Stimulated activated CD8-positive, alpha-beta memory T cell treated with anti-CD3 and anti-CD28 coated beads, Interleukin-7, amount 100 ng/mL, for 48 hours (primary cell): ENCODE results near the gene GPC1.

Experiments used
- DNase-seq, 2 donors: peaks; one replicate each; pipeline ENCODE4 v3.0.0-alpha.2; 2020; ENCODE audit warnings: low read depth in 1 of 2; ENCODE audit errors: extremely low read depth in 1 of 2

Gene GPC1

DNA sequence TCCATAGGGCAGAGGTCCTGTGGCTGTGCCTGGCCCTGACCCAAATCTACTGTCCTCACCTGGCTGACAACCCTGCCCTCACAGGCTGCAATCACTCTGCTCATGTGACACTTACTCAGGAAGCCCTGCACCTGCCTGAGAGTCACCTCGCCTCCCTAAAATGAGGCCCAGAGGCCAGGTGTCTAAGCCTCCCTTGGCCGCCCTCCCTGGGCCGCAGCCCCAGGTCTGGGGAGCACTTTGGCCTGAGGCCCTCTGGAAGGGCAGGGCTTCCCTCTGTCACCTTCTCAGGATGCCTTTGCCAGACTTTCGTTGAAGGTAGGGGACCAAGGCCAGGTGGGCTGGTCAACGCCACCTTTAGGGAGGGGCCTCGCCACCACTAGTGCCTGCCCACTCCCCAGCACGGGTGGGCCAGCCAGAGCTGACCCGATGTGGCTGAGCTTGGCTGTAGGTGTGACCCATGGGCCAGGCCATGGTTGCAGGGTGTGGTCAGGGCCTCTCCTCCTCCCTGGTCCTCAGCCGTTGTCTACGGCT, 6.1 kb upstream of the GPC1 start:
- no peak for DNase-seq

DNA sequence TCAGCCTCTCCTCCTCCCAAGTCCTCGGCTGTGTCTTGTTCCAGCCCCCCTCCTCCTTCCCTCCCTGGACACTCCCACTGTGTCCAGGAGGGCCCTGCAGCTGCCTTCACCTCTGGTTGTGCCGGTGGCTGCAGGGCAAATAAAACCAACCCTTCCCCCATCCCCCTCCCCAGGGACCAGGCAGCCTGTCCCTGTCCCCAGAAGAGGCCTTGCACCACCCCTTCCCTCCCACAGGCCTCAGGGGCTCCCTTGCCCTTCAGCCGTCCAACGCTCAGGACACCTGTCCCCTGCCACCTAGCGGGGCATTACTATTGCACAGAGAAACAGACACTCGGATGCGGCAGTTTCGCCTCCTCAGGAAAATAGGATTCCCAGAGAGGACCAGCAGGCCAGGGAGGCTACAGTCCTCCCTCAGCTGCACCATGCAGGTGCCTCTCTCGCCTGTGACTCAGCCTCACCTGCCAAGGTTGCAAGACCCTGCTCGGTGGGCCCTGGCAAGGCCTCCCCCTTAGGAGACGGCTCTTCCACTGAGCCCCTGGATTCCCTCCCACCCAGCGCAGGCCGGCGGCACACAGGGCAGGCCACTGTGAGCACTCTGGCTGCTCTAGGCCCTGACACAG, 5.5 kb upstream of the GPC1 start:
- DNase-seq, result no peak

DNA sequence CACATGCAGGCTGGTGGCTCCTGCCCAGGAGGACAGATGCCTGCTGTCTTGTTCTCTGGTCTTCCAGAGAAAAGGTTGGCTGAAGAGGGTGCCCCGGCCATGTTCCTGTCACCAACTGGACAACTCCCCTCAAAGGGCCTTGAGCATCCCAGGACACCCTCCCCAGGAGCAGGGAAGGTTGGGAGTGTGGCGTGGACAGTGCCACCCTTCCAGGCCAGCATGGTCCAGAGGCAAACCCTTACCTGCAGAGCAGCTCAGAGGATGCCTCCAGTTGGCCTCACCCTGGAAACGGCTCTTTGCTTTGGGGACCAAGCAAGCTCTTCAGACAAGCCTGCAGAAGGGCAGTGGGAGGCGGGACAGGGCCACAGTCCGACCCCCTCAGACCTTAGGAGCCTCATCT, 4.9 kb upstream of the GPC1 start:
- DNase-seq, result no peak

DNA sequence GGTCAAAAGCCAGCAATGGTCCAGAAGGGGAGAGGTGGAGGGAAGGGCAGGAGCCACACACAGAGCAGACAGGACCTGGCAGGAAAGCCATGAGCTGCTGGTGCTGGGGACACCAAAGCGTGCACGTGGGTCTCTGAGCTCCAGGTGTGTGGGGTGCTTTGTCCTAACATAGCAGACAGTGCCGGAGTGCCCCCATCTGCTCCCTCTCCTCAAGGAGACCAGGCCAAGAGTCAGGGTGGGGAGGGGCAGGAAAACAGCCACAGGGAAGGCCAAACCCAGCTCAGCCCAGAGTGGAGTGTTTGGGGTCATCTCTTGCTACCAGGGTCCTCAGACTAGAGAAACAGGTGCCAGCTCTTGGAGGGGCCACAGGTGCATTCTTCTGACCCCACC, 4.2 kb upstream of the GPC1 start:
- no peak for DNase-seq

DNA sequence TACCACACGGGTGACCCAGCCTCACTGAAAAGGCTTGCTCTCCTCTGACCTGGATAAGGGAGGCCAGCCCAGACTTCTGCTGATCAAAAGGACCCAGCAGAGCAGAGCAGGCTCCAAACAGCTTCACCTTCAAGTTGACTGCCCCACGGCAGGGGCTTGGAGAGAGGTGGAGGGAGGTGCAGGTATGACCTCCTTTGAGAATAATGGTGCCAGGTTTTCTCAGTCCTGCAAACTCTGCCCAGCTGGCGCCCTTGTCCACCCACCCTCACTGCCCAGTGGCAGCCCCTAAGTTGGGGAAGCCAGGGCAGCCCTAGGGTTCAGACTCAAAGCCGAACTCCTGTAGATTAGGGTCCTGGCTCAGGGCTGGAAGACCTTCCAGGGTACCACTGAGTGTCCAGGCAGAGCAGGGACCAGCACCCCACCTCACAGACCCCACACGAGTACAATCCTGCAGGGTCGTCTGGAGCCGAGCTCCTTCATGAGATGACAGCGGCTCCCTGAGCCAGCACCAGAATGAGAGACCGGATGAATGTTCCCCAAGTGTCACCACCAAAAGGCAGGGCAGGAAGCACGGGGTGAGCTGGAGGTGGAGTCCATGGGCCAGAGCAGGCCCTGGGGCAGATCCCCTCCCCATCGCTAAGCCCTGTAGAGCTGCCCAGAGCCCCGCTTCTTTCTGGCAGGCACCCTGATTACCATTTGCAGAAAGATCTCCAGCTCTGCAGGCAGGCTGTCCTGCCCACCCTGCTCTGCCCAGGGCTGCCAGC, 3.6 kb upstream of the GPC1 start:
- DNase-seq, result no peak

DNA sequence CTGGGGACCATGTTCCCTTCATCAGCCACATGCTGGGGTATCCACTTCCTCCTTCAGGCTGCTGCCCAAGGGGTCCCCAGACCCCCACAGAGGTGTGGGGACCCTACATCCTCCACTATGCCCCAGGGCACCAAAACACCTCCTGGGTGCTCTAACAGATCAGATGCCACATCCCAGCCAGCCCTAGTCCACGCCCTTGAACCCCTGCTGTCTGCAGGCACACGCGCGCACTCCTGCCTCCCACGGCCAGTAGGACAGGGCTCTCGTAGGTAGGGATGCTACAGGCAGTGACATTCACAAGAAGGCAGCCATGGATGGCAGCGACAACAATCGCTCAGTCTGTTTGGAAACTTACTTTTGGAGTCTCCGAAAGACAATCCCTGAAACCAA, 3.0 kb upstream of the GPC1 start:
- no peak for DNase-seq

DNA sequence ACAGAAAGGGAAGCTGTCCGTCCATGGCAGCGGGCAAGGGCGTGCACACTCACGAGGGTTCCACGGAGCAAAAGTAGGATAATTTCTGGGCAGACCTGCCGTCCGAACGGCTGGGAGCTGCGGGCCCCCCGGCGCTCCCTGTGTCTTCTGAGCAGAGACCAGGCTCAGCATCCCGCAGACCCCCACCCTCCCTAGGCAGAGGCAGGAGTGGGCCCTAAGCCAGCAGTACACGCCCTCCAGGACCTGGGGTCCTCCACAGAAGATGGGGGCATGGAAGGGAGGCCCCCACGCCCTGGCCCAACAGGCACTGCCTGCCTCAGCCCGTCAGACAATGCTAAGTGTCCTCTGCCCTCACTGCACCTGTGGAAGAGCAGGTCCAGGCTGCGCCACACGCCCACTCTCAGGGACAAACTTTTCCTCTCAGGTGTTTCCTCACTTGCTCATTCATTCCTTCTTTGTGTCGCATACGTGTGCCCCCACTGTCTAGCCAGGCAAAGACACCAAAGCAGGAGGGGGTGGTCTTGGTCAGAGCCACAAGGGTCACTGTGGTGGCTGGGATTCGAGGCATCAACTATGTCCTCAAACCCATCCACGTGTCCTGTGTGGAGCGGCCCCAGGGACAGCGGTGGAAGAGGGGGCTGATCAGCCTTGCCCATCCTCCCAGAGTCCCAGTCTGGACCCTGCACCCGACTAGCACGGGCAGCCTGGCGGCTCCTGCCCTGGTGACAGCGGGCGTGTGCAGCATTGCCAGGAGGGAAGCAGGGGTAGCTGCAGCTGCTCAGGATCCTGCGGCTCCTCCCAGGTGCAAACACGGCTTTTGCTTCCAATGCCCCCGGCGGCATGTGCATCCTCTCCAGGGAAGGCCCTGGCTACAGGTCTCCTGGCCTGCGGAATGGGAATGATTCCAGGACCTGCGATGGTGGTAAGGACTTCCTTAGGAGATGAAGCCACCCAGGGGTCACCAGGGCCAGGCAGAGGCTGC, 2.4 kb upstream of the GPC1 start:
- DNase-seq, result no peak

DNA sequence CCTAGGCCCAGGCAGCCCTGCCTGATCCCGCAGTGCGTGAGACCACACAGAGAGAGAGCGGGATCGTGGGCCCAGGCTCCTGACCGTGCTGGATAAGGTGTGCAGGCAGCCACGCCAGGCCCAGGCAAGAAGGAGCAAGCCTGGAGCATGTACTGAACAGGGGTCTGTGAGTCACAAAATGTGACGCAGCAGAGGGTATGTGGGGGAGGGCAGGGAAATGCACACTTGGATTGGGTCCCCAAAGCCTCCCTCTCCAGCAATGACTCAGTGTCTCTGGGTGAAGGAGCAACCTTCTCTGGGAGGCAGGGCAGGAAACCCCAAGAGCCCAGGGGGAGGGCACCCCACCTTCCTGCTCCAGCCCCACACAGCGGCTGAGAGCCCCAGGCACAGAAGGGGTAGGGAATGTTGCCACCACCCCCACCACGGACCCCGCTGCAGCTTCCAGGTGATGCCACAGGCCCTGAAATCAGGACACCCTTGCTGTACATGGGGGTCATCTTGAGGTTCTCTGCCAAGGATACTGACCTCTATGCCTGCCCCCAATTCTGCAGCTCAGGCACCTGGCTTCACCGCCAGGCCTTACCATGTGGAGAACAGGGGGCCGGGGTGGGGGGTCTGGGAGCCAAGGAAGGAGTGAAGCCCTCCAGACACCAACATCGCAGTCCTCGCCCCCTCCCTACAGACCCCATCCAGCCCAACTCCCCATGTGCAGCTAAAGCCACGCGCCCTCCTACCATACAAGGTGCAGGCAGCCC, 1.3 kb upstream of the GPC1 start:
- DNase-seq, result no peak

DNA sequence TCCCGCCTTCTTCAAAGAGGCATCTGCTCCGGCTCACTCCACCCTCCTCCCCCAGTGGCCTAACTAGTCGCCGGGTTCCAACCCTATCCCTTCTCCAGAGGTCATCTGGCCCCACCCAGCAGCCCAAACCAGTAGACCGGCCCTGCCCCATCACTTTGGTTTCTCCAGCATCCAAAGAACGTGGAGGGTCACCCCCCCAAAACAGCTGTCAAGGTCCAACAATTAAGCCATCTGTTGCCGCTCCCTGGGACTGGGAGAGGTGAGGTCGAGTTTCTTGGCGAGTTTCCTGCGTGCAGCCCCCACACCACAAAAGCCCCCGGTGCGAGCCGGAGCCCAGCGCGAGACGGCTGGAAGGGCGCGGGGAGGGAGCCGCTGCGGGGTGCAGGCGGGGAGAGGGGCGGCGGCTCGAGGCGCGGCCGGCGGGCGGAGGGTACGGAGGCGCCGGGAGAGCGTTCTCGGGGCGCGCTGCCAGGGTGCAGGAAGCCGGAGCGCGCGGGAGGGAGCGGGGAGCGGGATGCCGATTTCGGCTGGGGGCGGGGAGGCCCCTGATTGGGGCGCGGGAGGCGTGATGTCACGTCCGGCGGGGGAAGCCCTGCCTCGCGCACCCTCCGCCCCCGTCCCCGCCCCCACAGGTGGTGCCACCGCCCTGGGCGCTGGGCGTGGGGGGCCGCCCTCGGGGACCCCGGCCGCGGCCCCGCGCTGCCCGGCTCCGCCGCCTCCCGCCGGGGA, 571 bp upstream of the GPC1 start:
- peak; percentile 63 to 80 for DNase-seq

DNA sequence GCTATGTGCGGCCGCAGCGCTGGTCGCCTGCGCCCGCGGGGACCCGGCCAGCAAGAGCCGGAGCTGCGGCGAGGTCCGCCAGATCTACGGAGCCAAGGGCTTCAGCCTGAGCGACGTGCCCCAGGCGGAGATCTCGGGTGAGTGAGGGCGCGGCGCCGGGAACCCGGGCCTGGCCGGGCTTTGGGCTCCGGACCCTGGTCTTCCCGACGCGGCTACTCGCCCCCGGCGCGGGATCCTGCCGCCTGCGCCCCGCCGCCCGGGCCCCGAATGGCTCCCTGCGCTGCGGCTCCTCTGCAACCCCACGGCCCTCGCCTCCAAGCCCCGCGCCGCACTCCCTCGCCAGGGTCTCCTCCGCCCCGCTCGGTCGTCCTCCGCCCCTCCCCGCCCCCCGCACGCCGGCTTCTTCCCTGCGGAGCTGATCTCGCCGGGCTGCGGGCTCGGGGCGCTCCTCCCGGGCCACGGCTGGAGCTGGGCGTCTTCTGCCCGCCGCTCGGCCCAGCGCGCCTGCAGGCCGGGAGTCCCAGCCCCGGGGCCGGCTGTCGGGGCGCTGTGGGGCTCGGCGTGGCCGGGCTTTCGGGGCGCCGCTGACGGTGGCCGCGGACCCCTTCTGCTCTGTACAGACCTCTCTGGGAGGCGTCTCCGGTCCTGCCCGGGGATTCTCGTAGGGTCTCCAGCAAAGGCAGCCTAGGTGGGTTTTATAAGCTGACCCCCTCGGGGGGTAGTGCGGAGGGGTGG, 652 bp downstream of the GPC1 start:
- no peak for DNase-seq

DNA sequence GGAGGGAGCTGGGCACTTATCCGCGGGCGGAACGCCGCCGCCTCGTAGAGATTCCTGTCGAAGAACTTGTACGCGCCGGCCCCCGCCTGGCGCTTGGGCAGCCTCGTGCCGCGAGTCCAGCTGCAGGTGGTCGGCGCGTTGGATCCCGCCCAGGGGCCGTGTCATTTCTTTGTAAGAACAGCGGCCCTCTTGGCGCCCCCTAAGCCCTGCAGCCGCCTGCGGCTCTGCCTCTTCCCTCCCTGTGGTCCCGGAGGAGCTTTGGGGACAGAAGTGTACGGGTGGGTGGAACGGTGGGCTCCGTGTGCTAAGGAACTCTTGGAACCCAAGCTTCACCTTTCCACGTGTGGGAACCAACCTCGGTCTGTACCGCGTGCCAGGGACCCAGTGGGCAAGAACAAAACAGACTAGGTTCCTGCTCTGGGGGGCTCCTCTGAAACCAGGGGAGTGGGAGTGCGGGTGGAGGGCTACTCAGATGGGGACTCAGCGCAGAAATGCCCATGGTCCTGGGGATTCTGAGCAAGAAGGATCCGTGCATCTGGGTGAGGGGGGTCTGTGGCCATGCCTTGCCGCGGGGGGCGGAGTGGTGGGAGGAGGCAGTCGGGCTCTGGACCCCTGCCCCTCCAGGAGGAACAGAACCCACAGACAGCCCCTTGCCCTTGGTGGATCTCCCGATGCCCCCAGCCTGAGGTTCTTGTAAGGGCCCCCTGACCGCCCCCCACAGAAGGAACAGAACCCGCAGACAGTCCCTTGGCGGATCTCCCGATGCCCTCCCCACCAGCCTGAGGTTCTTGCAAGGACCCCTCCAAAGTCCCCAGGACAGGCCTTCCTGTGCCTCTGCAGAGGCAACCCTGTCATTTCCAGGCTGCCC, 1.5 kb downstream of the GPC1 start:
- DNase-seq, result no peak

DNA sequence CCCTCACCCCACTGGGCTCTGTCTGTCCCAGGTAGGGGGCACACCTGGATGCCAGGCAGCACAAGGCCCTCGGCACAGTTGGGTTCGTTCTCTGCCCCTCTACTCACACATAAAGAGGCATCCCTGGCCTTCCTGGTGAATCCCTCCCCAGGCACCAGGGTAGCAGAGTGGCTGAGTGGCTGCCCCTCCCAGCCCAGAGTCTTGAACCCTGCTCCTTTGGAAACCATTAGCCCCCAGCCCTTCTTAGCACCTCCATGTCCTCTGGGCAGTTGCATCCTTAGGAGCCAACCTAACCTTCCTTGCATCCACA, 2.0 kb downstream of the GPC1 start:
- no peak for DNase-seq

DNA sequence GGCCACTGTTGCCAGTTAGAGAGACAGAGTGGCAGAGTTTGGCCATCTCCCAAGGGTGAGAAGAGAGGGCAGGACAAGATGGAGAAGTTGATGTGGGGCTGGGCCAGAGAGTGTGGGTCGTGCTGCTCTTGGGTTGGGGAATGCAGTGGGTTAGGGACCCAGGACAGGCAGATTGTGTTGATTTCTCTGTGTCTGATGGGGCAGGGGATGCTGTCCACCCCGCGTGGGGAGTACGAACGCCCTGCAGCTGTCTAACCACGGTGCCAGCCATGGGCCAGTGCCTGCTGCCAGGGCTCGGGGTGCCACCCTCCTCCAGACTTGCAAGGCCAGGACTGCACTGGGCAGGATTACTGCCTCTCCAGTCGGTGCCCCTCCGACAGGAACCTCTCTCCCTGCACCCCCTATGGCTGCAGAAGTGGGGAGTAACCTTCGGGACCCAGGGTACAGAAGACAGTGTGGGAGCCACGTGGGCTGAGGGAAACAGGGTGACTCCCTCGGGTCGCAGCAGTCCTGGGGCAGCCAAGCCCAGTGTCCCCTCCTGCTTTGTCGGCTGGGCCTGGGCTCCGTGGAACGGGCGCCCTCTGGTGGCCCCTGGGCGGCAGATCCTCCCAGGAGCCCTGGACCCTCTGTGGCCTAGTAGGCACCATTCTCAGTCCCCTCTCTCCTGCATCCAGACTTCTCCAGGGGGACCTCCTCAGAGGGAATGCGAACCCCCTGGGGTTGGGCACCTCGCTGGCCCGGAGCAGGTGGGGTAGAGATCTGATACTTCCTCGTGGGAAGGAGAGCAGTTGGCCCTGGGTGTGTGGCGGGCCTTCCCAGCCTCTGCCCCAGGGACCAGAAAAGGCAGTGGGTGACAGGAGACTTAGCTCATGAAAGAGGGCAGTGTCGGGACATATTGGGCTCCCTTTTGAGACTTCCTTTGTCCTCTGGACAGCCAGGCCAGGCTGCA, 2.7 kb downstream of the GPC1 start:
- DNase-seq, result peak; percentile 22 to 43

DNA sequence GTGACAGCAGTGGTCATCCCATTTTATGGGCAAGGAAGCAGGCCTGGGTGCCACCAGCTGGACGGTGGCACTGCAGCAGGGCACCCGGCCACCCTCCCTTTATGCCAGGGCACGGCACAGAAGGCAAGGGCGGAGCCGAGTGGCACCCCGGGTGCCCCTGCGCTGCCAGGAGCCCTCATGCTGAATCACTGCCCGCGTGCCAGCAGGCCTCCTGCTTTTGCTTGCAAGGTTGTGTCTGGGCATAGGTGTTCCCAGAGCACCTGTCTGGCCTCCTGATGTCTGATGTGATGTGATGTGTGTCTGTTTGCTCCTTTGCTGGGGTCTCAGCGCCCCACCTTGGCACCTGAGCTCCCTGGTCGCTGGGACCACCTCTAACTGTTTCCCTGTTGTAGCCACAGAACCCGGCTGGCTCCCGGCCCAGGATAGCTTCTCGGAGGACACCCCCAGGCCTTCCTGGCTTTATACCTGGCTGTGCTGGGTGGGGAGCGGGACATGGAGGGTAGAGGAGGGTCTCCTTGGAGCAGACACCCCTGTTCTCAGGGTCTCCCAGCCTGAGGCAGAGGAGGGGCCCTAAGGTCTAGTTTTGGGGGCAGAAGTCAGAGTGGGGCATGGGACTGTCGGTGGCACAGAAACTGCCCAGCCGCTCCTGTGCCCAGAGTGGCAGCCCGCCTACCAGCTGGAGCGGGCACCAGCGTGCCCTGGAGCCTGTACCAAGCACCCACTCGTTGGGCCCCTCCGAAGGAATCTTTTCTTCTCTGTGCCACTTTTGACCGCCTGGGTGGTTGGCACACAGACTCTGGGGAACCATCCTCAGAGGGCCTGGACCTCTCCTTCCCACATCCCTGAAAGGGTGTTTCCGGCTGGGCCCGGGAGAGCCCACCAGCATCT, 3.6 kb downstream of the GPC1 start:
- DNase-seq, result no peak

DNA sequence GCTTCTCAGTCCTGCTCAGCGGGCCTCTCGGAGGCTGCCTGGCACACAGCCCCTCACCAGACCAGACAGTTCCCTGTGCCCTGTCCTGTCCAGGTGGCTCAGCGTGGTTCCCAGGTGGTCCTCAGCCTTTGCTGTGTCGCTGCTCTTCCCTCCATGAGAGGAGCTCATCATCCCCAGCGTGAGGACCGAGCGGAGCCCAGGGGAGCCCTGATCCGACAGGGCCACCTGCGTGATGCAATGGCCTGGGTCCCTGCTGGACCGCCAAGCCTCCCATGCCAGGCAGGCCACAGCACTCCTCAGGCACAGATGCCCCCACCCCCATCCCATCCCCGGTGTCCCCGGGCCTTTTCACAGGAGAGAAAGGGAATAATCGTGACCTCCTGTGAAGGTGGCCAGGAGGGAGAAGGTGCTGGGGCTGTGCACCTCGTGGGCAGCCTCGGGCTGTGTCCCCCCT, 4.3 kb downstream of the GPC1 start:
- DNase-seq, result no peak

DNA sequence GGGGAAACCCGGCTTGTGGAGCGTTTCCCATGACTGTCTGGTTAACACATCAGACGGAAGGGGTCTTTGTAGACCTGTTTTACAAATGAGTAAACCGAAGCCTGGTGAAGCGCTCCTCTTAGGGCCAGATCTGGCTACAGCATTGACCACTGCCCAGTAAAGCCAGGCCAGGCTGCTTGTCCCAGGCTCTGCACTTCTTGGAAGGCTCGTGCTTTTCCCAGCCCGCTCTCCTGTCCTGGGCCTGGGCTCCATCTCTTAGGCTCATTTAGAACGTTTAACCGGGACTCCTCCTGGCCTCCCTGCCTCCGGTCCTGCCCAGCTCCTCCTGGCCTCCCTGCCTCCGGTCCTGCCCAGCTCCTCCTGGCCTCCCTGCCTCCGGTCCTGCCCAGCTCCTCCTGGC, 4.8 kb downstream of the GPC1 start:
- DNase-seq, result no peak
